Measurements from ENCODE around the gene HHIPL1.

DNA sequence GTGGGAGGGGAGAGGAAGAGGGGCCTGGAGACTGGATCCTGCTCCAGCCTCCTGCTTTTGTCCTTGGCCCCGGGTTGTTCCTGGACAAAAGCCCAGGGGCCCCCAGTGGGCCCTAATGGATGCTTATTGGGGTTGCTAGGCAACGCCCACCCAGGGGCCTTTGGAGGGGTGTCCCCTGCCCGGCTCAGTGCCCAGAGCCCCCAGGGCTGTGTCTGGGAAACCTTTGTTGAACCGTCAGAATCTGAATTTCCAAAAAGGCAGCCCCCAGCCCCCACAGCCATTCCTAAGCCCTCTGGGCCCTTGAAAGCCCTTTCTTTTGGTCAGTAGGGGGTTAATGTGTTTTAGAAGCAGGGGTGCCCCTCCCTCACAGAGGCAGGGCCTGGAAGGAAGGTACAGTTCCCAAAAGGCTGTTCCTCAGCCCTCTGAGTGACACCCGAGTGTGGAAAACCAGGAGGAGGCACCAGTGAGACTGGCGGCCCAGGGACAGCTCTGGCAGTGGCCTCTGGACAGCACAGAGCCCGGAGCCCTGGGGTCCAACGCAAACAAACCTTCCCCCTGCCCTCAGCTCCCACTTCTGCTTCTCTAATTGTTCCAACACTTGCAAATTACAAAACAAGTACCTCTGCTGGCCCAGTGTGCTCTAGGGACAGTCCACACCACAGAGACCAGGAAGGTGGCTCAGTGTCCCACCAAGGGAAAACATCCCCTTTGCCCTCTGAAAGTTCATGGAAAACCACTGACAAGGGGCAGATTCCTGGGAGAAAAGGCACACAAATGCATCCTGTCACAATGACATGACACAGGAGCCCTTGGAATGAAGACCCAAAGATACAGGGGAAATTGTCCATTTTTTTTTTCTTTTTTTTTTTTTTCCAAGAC is 19.4 kb downstream of the HHIPL1 start:
- TF ChIP-seq CTCF (conservative IDR thresholded peaks at IDR 0.05; ENCODE audit: low read length): no peak
- TF ChIP-seq EZH2phosphoT487 (IDR thresholded peaks at IDR 0.05; ENCODE audit: borderline replicate concordance): no peak

All from Loucy (cell line).